ENCODE data around the gene GSTK1.
"Not testable (repeated sequence)": the region's sequence is repeated elsewhere in the genome, so short reads cannot be mapped to it uniquely, and the experiment has no call there.

GSTK1 gene

DNA sequence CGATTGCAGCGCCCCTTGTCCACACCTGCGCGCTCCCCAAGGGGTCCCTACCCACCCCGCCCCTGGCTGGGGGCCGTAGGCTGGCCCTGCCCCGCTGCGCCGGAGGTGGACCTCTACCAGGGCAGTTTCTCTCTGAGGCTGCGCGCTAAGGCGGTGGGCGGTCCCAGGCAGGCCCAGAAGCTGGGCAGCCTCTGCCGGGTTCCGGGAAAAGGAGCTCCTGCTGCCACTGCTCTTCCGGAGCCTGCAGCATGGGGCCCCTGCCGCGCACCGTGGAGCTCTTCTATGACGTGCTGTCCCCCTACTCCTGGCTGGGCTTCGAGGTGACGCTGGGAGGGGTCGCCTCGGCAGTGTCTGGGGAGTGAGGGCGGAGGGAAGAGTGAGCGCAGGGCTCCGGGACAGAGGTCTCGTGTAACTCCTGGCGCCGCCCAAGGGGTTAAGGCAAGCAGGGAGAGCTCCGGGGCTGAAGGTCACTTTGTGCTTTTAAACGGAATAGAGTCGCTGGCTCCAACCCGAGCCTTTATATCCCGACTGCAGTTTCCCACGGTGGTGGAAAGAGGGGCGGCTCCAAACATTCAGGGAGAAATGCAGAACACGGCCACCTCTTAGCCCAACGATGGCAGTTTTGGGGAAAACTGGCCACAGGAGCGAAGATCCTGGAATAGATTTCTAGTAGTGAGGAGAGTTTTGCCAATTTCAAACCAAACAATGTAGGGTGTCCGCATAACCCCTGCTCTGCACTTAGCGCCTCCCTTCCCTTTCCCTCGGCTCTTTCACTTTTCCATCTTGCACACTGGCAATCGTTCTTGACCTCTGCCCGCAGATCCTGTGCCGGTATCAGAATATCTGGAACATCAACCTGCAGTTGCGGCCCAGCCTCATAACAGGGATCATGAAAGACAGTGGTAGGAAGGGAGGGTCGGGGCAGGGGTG lies at the start of gene GSTK1:
Gene GSTK1 (plus strand): TSS at position 176 of the 930 bp plus-strand sequence. CDS start 73 bp downstream, at position 249.
- peak; percentile 67 for DNase-seq

DNA sequence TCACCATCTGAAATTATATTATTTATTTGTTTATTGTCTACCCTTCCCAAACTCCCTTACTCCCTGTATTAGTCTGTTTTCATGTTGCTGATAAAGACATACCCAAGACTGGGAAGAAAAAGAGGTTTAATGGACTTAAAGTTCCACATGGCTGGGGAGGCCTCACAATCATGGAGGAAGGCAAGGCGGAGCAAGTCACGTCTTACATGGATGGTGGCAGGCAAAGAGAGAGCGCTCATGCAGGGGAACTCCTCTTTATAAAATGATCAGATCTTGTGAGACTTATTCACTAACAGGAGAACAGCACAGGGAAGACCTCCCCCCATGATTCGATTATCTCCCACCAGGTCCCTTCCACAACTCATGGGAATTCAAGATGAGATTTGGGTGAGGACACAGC lies 49.8 kb upstream of the GSTK1 start:
- DNase-seq, result not testable (repeated sequence)

DNA sequence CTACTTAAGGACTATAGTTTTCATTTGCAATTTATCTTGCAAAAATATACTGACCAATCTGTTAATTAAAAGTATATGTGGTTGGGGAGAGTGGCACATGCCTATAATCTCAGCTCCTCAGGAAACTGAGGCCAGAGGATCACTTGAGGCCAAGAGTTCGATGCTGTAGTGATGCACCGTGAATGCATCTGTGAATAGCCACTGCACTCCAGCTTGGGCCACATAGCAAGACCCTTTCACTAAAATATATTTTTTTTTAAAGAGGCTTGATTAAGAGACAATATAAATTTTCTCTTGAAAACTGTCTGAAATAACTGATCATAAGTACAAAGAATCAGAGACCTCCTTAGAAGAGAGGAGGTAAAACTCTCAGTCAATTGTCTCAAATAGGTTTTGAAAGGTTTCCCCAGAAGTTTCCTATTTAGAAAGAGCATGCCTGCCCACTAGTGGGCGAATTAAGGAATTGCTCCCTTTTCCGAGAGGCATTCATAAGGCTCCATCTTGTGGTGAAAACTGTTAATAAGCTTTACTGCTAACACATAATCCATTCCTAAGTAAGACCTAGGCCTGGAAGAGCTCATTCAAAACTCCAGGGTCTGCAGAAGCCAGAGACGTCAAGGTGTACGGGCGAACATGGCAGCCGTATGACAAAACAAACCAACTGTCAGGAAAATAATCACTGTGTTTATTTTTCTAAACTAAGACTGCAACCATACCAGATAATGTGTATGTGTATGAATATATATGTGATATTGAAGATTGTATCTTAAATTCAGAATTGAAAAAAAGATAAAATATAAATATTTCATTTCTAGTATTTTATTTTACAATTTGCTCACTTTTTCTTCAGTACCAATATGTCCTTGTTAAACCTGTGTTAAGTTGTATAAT lies 48.2 kb upstream of the GSTK1 start:
- peak; percentile 80 for DNase-seq

DNA sequence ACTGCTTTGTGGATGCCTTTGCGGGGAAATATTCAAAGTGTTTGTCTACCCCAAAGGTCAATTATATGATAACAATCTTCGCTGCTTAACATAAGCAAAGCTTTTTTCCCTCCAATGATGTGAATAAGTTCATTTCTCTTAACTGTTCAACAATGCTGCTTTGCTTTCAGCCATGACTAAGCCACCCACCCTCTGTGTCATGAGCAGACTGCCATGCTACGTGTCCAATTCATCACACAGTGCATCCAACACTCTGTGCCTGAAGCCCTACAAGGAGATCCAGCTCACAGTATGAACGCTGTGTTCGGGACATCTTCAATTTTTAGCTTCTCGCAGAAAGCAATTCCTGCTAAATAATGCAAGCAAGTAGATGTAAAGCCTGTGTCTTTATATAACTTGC lies 47.1 kb upstream of the GSTK1 start:
- no peak for DNase-seq

DNA sequence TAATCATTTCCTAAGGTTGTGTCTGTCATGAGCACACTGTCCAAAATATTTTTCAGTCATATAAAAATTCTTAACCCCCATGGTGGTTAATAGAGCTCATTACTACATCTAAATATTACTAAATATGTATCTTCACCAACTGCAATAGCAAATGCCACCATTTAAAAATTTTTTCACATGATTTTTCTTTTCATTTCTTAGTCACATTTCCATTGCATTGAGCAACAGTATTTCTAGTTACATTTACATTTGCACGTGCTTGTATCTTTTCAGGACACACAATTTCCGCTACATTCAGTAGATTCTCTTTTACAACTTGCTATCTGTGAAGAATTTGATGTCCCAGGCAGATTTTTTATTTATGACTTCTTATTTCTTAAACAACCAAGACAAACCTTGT lies 46.6 kb upstream of the GSTK1 start:
- no peak for DNase-seq

DNA sequence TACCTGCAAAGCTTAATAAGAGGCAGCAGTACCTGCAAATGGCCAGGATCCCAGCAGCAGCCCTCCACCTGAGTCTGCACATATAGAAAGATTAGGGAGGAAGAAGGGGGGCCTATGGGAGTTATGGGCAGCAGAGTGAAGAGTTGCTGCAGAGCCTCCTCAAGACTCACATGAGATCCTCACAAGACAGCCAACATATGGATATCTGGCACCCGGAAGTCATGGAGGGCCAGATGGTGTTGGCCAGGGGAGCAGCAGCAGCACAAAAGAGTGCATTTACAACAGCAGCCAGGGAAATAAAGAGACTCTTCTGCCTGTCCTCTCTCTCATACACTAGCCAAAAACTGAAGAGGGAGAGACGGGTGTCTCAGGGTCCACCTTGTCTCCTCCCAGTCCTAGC lies 45.4 kb upstream of the GSTK1 start:
- DNase-seq, result no peak

DNA sequence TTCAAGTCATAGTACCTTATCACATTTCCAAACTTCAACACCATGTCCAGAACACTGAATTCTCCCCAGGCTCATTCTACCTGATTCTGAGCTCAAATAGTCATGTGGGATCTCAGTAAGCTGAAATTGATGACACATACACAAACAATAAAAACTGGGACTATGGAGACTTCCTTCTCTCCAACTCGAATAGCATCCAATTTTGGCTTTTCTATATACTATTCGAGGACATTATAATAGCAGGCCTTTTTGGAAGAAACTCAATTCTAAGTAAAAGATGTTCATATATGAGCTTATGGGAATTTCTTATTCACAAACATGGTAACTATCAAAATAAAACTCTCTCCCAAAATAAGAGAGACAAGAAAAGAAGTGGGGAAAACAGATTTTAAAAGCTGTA lies 42.0 kb upstream of the GSTK1 start:
- no peak for DNase-seq

DNA sequence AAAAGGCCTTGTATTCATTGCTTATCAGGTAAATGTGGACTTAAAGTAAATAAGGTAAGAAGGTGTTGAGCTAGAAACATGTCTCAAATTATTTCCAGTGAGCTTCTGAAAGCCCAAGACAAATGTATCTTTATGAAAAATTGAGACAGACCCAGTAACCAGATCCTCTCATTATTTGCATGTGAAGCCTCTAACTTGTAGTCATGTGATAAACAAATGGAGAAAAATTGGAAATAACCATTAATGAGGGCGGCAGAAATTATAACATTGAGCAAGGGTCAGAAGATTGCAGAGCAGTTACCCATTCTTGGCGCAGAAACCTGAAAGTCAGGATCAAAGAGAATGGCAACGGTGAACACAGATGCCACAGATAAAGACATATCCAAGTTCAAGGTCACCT lies 41.5 kb upstream of the GSTK1 start, which contains the start of gene TAS2R40:
Gene TAS2R40 (plus strand): TSS at position 301 of the 400 bp plus-strand sequence. CDS start 42 bp downstream, at position 343.
- no peak for DNase-seq

DNA sequence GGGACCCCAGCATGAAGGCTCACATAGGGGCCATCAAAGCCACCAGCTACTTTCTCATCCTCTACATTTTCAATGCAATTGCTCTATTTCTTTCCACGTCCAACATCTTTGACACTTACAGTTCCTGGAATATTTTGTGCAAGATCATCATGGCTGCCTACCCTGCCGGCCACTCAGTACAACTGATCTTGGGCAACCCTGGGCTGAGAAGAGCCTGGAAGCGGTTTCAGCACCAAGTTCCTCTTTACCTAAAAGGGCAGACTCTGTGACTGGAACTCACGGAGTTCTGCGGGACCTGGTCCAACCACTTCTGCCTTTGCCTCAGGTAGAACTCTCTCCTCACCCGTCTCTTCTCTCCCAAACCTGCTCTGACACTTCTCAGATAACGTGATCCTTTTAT lies 40.5 kb upstream of the GSTK1 start:
- no peak for DNase-seq

DNA sequence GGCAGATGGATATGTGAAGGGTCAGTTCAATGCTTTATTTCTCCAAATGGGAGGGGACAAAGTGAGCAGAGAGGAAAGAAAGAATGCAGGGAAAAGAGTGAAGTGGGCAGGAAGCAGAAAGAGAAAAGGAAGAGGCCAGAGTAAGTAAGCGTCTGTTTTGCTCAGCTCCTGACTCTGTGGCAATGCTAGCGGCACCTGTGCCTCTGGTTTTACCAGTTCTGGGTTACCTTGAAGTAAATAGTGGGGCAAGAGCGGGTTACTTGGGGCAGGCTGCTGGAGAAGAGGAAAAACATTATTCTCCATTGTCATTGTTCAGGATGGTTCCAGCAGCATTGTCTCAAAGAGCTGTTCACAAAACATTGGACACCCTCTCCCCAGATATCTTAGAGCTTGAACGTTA lies 39.5 kb upstream of the GSTK1 start:
- no peak for DNase-seq

DNA sequence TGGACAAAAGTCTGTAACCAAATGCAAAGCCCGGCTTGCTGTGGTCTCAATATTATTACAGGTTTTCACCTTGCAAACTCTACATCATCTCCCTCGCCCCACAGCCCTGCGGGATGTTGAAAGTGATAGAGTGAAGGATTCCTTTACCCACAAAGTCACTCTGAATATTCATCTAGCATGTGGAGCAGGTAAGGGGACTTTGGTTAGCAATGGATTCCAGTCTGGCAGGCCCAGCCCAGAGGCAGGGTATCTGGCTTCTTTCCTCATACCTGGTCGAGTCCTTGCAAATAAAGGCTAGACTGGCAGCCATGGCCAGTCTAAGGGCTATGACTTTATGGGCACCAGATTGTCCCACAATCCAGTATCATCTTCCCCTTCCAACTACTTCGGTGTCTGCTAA lies 38.2 kb upstream of the GSTK1 start:
- no peak for DNase-seq

DNA sequence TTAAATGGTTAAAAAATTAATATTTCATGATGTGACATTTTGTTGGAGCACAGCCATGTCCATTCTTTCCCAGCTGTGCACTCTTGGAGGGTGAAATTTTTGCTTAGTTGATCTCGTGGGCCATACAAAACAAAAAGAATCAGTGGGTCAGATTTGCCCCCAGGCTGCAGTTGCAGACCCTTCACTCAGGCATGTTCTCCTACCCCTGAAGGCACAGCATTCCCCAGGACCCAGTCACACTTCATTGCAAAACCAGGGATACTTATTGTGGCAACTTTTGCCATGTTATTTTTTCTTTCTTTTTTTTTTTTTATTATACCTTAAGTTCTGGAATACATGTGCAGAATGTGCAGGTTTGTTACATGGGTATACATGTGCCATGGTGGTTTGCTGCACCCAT lies 35.4 kb upstream of the GSTK1 start:
- DNase-seq, result no peak

DNA sequence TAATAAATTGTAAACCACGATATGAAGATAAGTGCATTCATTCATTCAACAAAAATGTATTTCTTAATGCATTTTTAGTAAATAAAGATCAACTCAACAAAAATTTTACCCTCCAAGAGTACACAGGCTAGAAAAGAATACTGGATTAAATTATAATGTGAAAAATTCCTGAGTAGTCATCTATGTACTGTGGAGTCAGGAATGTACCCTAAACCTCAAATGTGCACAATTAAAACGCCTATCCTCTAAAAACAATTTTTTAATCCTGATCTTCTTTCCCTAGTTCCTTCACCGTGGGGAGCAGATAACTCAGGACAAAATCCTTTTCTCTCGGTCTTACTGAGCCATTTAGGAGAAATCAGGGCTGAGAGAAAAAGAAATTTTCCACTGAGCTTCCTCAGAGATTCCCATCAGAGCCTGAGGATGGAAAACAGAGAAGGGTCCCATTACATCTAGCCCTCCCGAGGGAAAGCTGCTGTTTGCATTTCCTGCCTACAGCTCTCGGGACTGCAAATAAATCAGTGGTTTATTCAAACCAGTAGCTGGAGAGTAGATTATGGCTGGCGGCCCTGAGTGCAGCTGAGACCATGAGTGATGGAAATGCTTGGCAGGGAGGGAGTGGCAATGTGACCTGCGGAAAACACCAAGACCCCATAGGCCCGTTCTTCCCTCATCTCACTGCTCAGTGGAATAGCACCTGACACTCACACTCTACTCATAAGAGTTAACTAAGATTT lies 34.0 kb upstream of the GSTK1 start:
- peak; percentile 7 for DNase-seq

DNA sequence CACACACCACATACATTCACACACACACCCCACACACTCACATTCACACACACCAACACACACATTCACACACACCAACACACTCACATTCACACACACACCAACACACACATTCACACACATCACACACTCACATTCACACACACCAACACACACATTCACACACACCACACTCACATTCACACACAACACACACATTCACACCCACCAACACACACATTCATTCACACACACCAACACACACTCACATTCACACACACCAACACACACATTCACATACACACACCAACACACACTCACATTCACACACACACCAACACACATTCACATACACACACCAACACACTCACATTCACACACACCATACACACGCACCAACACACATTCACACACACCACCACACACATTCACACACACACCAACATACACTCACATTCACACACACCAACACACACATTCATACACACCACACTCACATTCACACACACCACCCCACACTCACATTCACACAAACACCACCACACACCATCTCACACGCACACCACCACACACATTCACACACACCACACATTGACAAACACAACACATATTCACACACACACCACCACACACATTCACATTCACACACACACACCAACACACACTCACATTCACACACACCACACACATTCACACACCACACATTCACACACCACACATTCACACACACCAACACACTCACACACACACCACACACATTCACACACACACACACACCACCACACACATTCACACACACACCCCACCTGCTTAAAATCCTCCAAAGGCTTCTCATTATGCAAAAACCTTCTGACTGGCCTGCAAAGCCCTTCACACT lies 32.4 kb upstream of the GSTK1 start:
- DNase-seq, result no peak

DNA sequence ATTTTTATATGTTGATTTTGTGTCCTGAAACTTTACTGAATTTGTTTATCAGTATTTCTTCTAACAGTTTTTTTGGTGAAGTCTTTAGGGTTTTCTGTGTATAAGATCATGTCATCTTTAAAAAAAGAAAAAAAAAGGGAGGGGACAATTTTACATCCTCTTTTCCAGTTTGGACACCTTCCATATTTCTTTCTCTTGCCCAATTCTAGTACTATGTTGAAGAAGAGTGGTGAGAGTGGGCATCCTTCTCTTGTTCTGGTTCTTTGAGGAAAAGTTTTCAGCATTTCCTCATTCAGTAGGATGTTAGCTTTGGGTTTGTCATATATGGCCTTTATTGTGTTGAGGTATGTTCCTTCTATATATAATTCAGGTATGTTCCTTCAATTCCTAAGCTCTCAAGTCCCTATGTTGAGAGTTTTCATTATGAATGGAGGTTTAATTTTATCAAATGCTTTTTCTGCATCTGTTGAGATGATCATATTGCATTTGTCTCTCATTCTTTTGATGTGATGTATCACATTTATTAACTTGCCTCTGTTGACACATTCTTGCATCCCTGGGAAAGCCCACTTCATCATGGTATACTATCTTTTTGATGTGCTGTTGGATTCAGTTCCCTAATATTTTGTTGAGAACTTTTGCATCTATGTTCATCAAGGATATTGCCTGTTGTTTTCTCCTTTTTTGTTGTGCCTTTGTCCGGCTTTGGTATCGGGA lies 29.3 kb upstream of the GSTK1 start:
- DNase-seq, result no peak

DNA sequence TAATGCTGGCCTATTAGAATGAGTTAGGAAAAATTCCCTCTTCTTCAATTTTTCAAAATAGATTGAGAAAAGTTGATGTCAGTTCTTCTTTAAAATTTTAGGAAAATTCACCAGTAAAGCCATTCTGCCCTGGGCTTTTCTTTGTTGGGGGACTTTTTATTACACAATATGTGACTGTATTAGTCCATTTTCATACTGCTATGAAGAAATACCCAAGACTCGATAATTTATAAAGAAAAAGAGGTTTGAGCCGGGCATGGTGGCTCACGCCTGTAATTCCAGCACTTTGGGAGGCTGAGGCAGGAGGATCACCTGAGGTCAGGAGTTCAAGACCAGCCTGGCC lies 28.7 kb upstream of the GSTK1 start:
- DNase-seq, result no peak

DNA sequence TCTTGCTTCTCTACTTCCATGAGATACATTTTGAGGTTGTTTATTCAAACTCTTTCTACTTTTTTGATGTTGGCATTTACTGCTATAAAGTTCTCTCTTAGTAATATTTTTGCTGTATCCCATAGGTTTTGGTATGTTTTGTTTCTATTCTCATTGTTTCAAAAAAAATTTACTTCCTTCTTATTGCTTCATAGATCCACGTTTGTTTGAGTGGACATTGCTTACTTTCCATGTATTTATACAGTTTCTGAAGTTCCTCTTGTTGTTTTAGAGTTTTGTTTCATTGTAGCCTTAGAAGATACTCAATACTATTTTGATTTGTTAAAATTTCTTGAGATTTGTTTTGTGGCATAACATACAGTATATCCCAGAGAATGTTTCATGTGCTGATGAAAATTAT lies 27.7 kb upstream of the GSTK1 start:
- DNase-seq, result no peak

DNA sequence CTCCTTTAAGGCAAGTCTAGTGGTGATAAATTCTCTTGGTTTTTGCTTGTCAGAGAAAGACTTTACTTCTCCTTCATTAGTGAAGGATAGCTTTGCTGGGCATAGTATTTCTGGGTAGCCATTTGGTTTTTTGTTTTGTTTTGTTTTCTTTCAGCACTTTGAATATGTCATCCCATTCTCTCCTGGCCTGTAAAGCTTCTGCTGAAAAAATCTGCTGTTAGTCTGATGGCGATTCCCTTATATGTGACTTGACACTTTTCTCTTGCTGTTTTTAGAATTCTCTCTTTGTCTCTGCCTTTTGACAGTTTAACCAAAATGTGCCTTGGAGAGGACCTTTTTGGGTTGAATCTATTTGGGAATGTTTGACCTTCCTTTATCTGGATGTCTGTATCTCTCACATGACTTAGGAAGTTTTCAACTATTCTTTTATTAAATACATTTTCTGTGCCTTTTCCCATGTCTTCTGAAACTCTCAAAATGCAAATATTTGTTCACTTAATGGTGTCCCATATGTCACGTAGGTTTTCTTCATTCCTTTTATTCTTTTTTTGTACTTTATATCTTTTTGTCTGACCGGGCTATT lies 26.7 kb upstream of the GSTK1 start:
- no peak for DNase-seq

DNA sequence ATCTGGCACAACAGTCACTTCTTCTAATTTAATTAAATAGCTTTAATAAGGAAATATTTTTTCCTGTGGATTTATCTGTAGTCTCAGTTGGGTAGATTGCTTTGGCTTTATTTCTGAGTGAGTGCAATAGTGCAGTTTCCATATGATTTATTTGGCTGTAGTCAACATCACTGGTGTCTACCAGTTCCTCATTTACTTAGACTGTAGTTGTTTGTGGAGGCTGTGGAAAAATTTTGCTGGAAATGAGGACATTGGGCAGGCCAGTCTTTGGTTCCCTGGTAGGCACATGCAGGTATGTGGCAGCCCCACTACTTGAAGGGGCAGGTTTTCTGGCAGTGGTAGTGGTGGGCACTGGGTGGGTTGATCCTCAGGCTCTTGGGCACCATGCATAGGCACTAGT lies 25.9 kb upstream of the GSTK1 start:
- DNase-seq, result no peak

DNA sequence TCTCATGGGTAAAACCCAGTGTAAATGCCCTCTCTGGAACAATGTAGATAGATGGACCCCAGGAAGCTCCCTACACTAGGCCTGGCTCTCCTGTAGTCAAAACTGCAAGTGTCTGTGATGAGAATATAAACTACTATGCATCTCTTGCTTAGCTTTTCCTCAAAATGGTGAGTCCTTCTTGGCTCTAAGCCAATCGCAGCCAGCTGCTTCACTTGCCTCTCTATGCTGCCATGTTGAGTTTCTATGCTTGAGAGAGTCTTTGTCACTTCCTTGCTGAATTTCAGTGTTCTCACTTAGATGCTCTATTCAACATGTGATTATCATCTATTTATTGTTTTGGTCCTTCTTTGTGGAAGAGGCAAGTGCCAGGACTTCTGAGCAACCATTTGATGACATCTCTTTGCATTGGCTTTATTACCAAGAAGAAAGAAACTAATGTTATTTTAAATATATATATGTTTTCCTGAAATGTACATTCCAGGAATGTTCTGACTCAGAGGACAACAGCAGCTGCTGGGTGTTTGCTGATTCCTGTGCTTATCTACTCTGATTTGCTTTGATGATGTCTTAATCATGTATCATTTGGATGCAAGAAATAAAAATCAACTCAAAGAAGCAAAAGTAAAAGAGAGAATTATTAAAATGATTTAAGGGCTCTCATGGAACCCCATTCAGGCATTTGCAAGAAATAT lies 24.8 kb upstream of the GSTK1 start:
- DNase-seq, result no peak
